Left ventricle myocardium inferior (tissue), 1 donor: ENCODE data around the gene NCK2. TPM values are rescaled to one million over a fixed set of nuclear protein-coding genes. Genes with fewer than 3 reads are reported as not detected.

Source experiments
- DNase-seq: peaks from one replicate; pipeline ENCODE4 v3.0.0-alpha.2; 2020
- H3K27ac ChIP-seq: fragments of 200-600 bp; replicated peaks from 2 replicates; pipeline ENCODE4 v1.8.0; 2021
- H3K27me3 ChIP-seq: fragments of 200-600 bp; 2 replicates; pipeline ENCODE4 v1.8.0; 2021; ENCODE audit warnings: low read depth
- H3K36me3 ChIP-seq: fragments of 200-600 bp; 2 replicates; pipeline ENCODE4 v1.8.0; 2021
- H3K4me1 ChIP-seq: fragments of 200-600 bp; 2 replicates; pipeline ENCODE4 v1.8.0; 2021
- H3K4me3 ChIP-seq: fragments of 200-600 bp; 2 replicates; pipeline ENCODE4 v1.8.0; 2021; ENCODE audit warnings: mild to moderate bottlenecking, moderate library complexity
- H3K9me3 ChIP-seq: fragments of 200-600 bp; replicated peaks from 2 replicates; pipeline ENCODE4 v1.8.0; 2021
- CTCF ChIP-seq: fragments of 200-600 bp; IDR thresholded peaks from 2 replicates; pipeline ENCODE4 v1.8.0; 2021; ENCODE audit warnings: antibody characterized with exemption, mild to moderate bottlenecking, borderline replicate concordance
- intact Hi-C: fragments of 100-400 bp; cut with micrococcal nuclease; formaldehyde crosslinking; loops from one replicate; pipeline ENCODE4 v1.11.0; 2022
- total RNA-seq: library from RNA; stranded (reverse); fragmentation: NEBNext Ultra II Directional; extraction: Animal tissue kit (Norgen Biotek cat#: 25700); gene quantifications from one replicate; pipeline ENCODE4 v1.2.1, GENCODE V29; 2021
- donor health status: DM: no; HTN: yes; CAD: no; lungs with severe emphysema.

NCK2 gene
- total RNA-seq, 1 donor from 2014 or later, result 24.7 TPM

- H3K36me3 ChIP-seq, result peaks cover 16% of the 10 kb centered on the region
- intact Hi-C loops, result no loop called here
- H3K9me3 ChIP-seq, result no peaks in the 10 kb centered on the region
- H3K27ac ChIP-seq, result no peak overlapping the region
- no peak for DNase-seq
- no peaks in the 10 kb centered on the region for H3K27me3 ChIP-seq
- H3K4me1 ChIP-seq, result no peaks in the 10 kb centered on the region
- no peak for TF ChIP-seq CTCF
- no peak overlapping the region for H3K4me3 ChIP-seq
These were observed 112.5 kb downstream of the NCK2 start for GRCh38 chr2:105857076-105857740.

- intact Hi-C loops, result no loop called here
- Histone ChIP-seq H3K27me3 (no peaks in the 10 kb centered on the region), H3K4me1 (peaks cover 7% of the 10 kb centered on the region), H3K36me3 (peaks cover 16% of the 10 kb centered on the region), H3K27ac (no peak overlapping the region), H3K9me3 (no peaks in the 10 kb centered on the region), H3K4me3 (no peak overlapping the region)
- TF ChIP-seq CTCF, result no peak
- DNase-seq, result no peak
These were observed 114.4 kb downstream of the NCK2 start for GRCh38 chr2:105858868-105859693.

DNA sequence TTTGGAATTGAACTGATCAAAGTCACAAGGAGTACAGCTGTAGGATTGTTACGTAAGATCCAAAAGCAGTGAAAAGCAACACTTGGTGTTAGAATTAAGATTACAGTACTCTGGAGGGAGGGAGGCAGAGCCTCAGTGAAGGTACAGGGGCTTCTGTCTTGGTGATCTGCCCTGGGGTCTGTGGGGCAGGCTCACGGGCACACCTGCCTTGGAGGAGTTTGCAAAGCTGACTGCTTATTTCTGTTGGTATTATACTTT lies 114.9 kb downstream of the NCK2 start:
- H3K9me3 ChIP-seq, result no peaks in the 10 kb centered on the region
- no peak overlapping the region for H3K27ac ChIP-seq
- H3K27me3 ChIP-seq, result no peaks in the 10 kb centered on the region
- H3K36me3 ChIP-seq, result peaks cover 16% of the 10 kb centered on the region
- TF ChIP-seq CTCF, result no peak
- H3K4me1 ChIP-seq, result peaks cover 7% of the 10 kb centered on the region
- intact Hi-C loops, result no loop called here
- DNase-seq, result no peak
- H3K4me3 ChIP-seq, result no peak overlapping the region

GRCh38 chr2:105860567-105860966 lies 115.9 kb downstream of the NCK2 start:
- peaks cover 13% of the 10 kb centered on the region for H3K36me3 ChIP-seq
- H3K27me3 ChIP-seq, result no peaks in the 10 kb centered on the region
- no peaks in the 10 kb centered on the region for H3K9me3 ChIP-seq
- DNase-seq, result no peak
- TF ChIP-seq CTCF, result no peak
- intact Hi-C loops, result no loop called here
- H3K4me3 ChIP-seq, result no peak overlapping the region
- H3K4me1 ChIP-seq, result peaks cover 13% of the 10 kb centered on the region
- H3K27ac ChIP-seq, result no peak overlapping the region

DNA sequence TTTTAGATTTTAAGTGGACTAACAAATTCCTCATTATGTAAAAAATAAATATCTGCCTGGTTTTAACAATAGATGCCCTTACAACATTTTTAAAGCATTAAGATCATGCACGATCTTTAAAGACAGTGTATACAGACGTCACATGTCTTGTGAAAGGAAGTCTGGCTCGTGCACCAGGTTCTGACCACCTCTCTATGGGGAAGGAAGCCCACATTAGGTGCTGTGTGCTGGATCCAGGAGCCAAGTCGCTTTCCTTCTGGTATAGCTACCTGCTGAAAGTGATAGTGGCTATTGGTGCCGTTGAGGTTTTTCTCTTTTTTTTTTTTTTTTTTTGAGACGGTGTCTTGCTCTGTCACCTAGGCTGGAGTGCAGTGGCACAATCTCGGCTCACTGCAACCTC lies 116.5 kb downstream of the NCK2 start:
- Histone ChIP-seq H3K27ac (no peak overlapping the region), H3K36me3 (peaks cover 8% of the 10 kb centered on the region), H3K9me3 (no peaks in the 10 kb centered on the region), H3K4me3 (no peak overlapping the region), H3K4me1 (peaks cover 18% of the 10 kb centered on the region), H3K27me3 (no peaks in the 10 kb centered on the region)
- intact Hi-C loops, result no loop called here
- no peak for DNase-seq
- TF ChIP-seq CTCF, result no peak
